ENCODE measurements around the gene SLC12A7.
"Not testable (repeated sequence)": the region's sequence is repeated elsewhere in the genome, so short reads cannot be mapped to it uniquely, and the experiment has no call there.

Gene SLC12A7

GRCh38 chr5:1031306-1031959, 80.4 kb downstream of the SLC12A7 start:
- no peak for FAIRE-seq

- FAIRE-seq, result no peak
Measured at GRCh38 chr5:1030801-1031271, 81.0 kb downstream of the SLC12A7 start.

- FAIRE-seq, result no peak
Measured at GRCh38 chr5:1029945-1030625, 81.8 kb downstream of the SLC12A7 start.

- FAIRE-seq, result no peak
Measured at GRCh38 chr5:1029282-1029944, 82.5 kb downstream of the SLC12A7 start.

GRCh38 chr5:1028481-1029281, 83.2 kb downstream of the SLC12A7 start:
- no peak for FAIRE-seq

GRCh38 chr5:1027631-1028441, 84.0 kb downstream of the SLC12A7 start:
- no peak for FAIRE-seq

GRCh38 chr5:1026700-1027621, 84.9 kb downstream of the SLC12A7 start:
- no peak for FAIRE-seq

GRCh38 chr5:1021969-1022336, 89.9 kb downstream of the SLC12A7 start:
- not testable (repeated sequence) for FAIRE-seq

GRCh38 chr5:1021136-1021968, 90.5 kb downstream of the SLC12A7 start:
- FAIRE-seq, result no peak

- no peak for FAIRE-seq
Measured at GRCh38 chr5:1020452-1020961, 91.4 kb downstream of the SLC12A7 start.

GRCh38 chr5:1019001-1019905, 92.6 kb downstream of the SLC12A7 start:
- no peak for FAIRE-seq

GRCh38 chr5:1018596-1018995, 93.3 kb downstream of the SLC12A7 start:
- FAIRE-seq, result no peak

- no peak for FAIRE-seq
Measured at GRCh38 chr5:1017691-1018455, 94.0 kb downstream of the SLC12A7 start.

GRCh38 chr5:1017056-1017455, 94.8 kb downstream of the SLC12A7 start:
- FAIRE-seq, result no peak

- no peak for FAIRE-seq
Measured at GRCh38 chr5:1016476-1016875, 95.4 kb downstream of the SLC12A7 start.

GRCh38 chr5:1016036-1016435, 95.8 kb downstream of the SLC12A7 start:
- no peak for FAIRE-seq

GRCh38 chr5:1015507-1015906, 96.4 kb downstream of the SLC12A7 start:
- FAIRE-seq, result no peak

- FAIRE-seq, result no peak
Measured at GRCh38 chr5:1014781-1015221, 97.1 kb downstream of the SLC12A7 start.

Measured in TTC549 (cell line).